Ovary (tissue), 3 donors: ENCODE measurements around the gene KDF1.

Experiments used
- EP300 ChIP-seq: sonication (generic); formaldehyde crosslinking; IDR thresholded peaks from one replicate; pipeline ENCODE4 v1.6.1; 2017; ENCODE audit warnings: antibody characterized with exemption
- TF ChIP-seq, protein P1 (sequence below), 3 donors: fragments of 450-650 bp in 2 of 3; fragments of 200-600 bp in 1 of 3; IDR thresholded peaks; one replicate each; pipeline versions ENCODE4 v1.5.1 to v1.8.0; 2016 to 2022; ENCODE audit warnings: antibody characterized with exemption in 3 of 3, mild to moderate bottlenecking in 1 of 3
- donor health status: DM: no; HTN: no; CAD: no.

DNA sequence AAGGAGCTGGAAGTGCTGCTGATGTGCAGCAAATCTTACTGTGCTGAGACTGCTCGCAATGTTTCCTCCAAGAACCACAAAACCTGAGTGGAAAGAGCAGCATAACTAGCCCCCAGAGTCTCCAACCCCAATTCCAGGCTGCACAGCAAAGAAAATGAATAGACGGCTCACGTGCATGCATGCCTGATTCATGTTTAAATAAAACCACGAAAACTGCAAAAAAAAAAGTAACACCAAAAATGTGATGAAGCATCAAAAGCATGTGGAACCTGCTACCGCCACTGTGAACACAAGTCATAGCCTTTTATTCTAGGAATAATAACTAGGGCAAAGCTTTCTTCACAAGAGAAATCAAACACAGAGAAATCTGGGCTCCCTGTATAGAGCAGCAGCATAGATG lies 23.6 kb upstream of the KDF1 start:
- TF ChIP-seq, protein P1, sequence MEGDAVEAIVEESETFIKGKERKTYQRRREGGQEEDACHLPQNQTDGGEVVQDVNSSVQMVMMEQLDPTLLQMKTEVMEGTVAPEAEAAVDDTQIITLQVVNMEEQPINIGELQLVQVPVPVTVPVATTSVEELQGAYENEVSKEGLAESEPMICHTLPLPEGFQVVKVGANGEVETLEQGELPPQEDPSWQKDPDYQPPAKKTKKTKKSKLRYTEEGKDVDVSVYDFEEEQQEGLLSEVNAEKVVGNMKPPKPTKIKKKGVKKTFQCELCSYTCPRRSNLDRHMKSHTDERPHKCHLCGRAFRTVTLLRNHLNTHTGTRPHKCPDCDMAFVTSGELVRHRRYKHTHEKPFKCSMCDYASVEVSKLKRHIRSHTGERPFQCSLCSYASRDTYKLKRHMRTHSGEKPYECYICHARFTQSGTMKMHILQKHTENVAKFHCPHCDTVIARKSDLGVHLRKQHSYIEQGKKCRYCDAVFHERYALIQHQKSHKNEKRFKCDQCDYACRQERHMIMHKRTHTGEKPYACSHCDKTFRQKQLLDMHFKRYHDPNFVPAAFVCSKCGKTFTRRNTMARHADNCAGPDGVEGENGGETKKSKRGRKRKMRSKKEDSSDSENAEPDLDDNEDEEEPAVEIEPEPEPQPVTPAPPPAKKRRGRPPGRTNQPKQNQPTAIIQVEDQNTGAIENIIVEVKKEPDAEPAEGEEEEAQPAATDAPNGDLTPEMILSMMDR (IDR thresholded peaks at IDR 0.05), result no peak
- no peak for TF ChIP-seq EP300
